Colonic mucosa (tissue), 4 donors: Measurements from ENCODE around the gene PDPK1. TPM values are rescaled to one million over a fixed set of nuclear protein-coding genes. Genes with fewer than 3 reads are reported as not detected.

Source experiments
- DNase-seq: peaks from one replicate; pipeline ENCODE4 v3.0.0-alpha.2; 2020
- H3K27ac ChIP-seq: fragments of 200-600 bp; one replicate; pipeline ENCODE4 v1.8.0; 2021
- H3K27me3 ChIP-seq: fragments of 200-600 bp; one replicate; pipeline ENCODE4 v1.8.0; 2021
- H3K36me3 ChIP-seq: fragments of 200-600 bp; one replicate; pipeline ENCODE4 v1.8.0; 2021
- H3K4me1 ChIP-seq: fragments of 200-600 bp; one replicate; pipeline ENCODE4 v1.8.0; 2021; ENCODE audit warnings: mild to moderate bottlenecking
- H3K4me3 ChIP-seq: fragments of 200-600 bp; one replicate; pipeline ENCODE4 v1.8.0; 2021
- H3K9ac ChIP-seq, 2 donors: one replicate each; pipeline ENCODE4 v1.7.0; 2013; ENCODE audit warnings: control low read depth in 2 of 2, low read depth in 2 of 2, low read length in 2 of 2
- H3K9me3 ChIP-seq: fragments of 200-600 bp; one replicate; pipeline ENCODE4 v1.8.0; 2021
- intact Hi-C: fragments of 100-400 bp; cut with DNase I; formaldehyde crosslinking; loops from one replicate; pipeline ENCODE4 v1.14.1; 2022
- total RNA-seq, 2 donors: library from RNA; stranded (reverse); fragmentation: NEBNext Ultra II Directional in 1 of 2; extraction: Animal tissue kit (Norgen Biotek cat#: 25700) in 1 of 2; gene quantifications; one replicate each; pipeline ENCODE4 v1.2.1, GENCODE V29; 2021
- TF ChIP-seq, protein P1 (sequence below): fragments of 200-600 bp; IDR thresholded peaks from one replicate; pipeline ENCODE4 v1.8.0; 2022; ENCODE audit warnings: antibody characterized with exemption, mild to moderate bottlenecking
- donor health status: healthy.
- donor health status: DM: no; HTN: no; CAD: no.
- donor health status: DM: no; HTN: no; CAD: no.

PDPK1 gene
- total RNA-seq, 2 donors from 2014 or later = 60.4 to 71.5 TPM

DNA sequence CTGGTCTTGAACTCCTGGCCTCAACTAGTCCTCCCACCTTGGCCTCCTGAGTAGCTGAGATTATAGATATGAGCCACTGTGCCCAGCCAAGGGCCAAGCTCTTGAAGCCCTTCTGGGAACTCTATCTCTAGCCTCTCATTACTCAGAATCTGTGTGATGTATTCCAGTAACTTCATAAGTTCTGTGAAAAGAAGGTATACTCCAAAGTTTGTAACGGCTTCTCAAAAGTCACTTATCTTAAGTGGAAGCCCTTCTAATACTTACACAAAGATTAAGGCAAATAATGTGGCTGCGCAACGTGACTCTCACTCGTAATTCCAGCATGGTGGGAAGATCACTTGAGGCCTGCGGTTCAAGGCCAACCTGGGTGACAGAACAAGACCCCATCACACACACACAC is 43.2 kb upstream of the PDPK1 start:
- intact Hi-C loops = loop anchor here (5.0 kb wide), 2 partner anchors 62 to 157 kb away; no protein-coding TSS in a partner anchor
- no peak for DNase-seq
- H3K4me1 ChIP-seq = peaks cover 7% of the 10 kb centered on the region
- H3K27ac ChIP-seq = no peak overlapping the region
- TF ChIP-seq, protein P1, sequence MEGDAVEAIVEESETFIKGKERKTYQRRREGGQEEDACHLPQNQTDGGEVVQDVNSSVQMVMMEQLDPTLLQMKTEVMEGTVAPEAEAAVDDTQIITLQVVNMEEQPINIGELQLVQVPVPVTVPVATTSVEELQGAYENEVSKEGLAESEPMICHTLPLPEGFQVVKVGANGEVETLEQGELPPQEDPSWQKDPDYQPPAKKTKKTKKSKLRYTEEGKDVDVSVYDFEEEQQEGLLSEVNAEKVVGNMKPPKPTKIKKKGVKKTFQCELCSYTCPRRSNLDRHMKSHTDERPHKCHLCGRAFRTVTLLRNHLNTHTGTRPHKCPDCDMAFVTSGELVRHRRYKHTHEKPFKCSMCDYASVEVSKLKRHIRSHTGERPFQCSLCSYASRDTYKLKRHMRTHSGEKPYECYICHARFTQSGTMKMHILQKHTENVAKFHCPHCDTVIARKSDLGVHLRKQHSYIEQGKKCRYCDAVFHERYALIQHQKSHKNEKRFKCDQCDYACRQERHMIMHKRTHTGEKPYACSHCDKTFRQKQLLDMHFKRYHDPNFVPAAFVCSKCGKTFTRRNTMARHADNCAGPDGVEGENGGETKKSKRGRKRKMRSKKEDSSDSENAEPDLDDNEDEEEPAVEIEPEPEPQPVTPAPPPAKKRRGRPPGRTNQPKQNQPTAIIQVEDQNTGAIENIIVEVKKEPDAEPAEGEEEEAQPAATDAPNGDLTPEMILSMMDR = no peak
- no peak overlapping the region for H3K4me3 ChIP-seq
- H3K36me3 ChIP-seq = no peaks in the 10 kb centered on the region
- no peaks in the 10 kb centered on the region for H3K27me3 ChIP-seq
- no peak overlapping the region for H3K9ac ChIP-seq
- H3K9me3 ChIP-seq = no peaks in the 10 kb centered on the region

DNA sequence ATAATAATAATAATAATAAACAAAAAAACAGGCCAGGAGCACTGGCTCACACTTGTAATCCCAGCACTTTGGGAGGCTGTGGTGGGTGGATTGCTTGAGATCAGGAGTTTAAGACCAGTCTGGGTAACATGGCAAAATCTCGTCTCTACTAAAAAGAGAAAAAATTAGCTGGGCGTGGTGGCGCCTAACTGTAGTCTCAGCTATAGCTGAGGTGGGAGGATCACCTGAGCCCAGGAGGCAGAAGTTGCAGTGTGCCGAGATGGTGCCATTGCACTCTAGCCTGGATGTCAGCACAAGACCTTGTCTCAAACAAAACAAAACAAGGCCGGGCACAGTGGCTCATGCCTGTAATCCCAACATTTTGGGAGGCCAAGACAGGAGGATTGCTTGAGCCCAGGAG is 42.8 kb upstream of the PDPK1 start:
- Histone ChIP-seq H3K9ac (no peak overlapping the region), H3K27me3 (no peaks in the 10 kb centered on the region), H3K4me3 (no peak overlapping the region), H3K27ac (no peak overlapping the region), H3K36me3 (no peaks in the 10 kb centered on the region), H3K9me3 (no peaks in the 10 kb centered on the region), H3K4me1 (peaks cover 7% of the 10 kb centered on the region)
- intact Hi-C loops = loop anchor here (5.0 kb wide), 2 partner anchors 63 to 158 kb away; no protein-coding TSS in a partner anchor
- TF ChIP-seq, protein P1 = no peak
- no peak for DNase-seq

DNA sequence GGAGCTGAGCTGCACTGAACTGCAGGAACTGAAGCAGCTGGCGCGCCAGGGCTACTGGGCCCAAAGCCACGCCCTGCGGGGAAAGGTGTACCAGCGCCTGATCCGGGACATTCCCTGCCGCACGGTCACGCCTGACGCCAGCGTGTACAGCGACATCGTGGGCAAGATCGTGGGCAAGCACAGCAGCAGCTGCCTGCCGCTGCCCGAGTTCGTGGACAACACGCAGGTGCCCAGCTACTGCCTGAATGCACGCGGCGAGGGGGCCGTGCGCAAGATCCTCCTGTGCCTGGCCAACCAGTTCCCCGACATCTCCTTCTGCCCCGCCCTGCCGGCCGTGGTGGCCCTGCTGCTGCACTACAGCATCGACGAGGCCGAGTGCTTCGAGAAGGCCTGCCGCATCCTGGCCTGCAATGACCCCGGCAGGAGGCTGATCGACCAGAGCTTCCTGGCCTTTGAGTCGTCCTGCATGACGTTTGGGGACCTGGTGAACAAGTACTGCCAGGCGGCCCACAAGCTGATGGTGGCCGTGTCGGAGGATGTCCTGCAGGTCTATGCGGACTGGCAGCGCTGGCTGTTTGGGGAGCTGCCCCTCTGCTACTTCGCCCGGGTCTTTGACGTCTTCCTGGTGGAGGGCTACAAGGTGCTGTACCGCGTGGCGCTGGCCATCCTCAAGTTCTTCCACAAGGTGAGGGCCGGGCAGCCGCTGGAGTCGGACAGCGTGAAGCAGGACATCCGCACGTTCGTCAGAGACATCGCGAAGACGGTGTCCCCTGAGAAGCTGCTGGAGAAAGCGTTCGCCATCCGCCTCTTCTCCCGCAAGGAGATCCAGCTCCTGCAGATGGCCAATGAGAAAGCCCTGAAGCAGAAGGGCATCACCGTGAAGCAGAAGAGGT is 41.4 kb upstream of the PDPK1 start:
- intact Hi-C loops = loop anchor here (5.0 kb wide), 2 partner anchors 64 to 159 kb away; no protein-coding TSS in a partner anchor
- H3K36me3 ChIP-seq = no peaks in the 10 kb centered on the region
- TF ChIP-seq, protein P1 = no peak
- no peak overlapping the region for H3K27ac ChIP-seq
- H3K9ac ChIP-seq = no peak overlapping the region
- no peak for DNase-seq
- no peaks in the 10 kb centered on the region for H3K27me3 ChIP-seq
- H3K4me1 ChIP-seq = peaks cover 6% of the 10 kb centered on the region
- H3K4me3 ChIP-seq = no peak overlapping the region
- H3K9me3 ChIP-seq = no peaks in the 10 kb centered on the region

DNA sequence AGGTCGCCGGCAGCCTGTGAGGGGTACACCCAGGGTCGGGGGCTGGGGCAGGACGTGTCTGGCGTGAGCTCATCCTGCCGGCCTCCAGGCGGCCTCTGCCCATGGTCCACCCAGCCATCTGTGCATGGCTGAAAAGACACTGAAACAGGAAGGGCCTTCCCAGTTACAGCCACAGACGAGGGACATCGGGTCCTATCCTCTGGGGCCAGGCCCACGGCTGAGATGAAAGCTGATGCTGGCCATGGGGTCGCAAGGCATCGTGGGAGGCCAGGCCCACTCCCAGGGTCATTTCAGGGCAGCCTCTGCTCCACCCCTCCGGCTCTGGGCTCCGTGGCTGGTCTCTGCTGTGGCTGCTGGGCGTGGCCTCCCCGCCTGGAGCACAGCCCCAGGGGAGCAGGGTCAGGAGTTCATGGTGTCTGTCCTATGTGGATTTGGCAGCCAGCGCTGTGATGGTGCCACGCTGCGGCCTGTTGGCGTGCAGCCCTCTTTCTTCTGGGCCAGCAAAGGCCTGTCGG is 40.6 kb upstream of the PDPK1 start:
- no peak overlapping the region for H3K9ac ChIP-seq
- peaks cover 3% of the 10 kb centered on the region for H3K4me1 ChIP-seq
- intact Hi-C loops = loop anchor here (5.0 kb wide), 2 partner anchors 65 to 160 kb away; no protein-coding TSS in a partner anchor

More for the DNA sequence above, 40.6 kb upstream of the PDPK1 start:
- TF ChIP-seq, protein P1 = no peak
- no peaks in the 10 kb centered on the region for H3K27me3 ChIP-seq
- no peaks in the 10 kb centered on the region for H3K9me3 ChIP-seq
- H3K27ac ChIP-seq = no peak overlapping the region
- H3K4me3 ChIP-seq = no peak overlapping the region
- no peaks in the 10 kb centered on the region for H3K36me3 ChIP-seq
- no peak for DNase-seq
